ENCODE data around the gene CSH1. TPM values are rescaled to one million over a fixed set of nuclear protein-coding genes. Genes with fewer than 3 reads are reported as not detected.

CSH1 gene
- total and polyA plus RNA-seq, 2 experiments from 2014 or later: 0.68 TPM; not detected in 1

GRCh38 chr17:63934183-63935112, 38.1 kb upstream of the CSH1 start:
- Mint-ChIP-seq H3K4me3 (no peak overlapping the region), H3K9me3 (no peaks in the 10 kb centered on the region; the same call in 2 of the 3 replicates), H3K4me1 (peaks cover 17% of the 10 kb centered on the region), H3K27ac (no peak overlapping the region), H3K27me3 (ENCODE audit: insufficient read depth, low read depth, poor library complexity) (peaks cover 9% of the 10 kb centered on the region), H3K36me3 (ENCODE audit: low read depth) (0 out of 3 replicates have a peak, but pooled peaks cover 3% of the 10 kb centered on the region)
- Histone ChIP-seq H3K4me3 (no peak overlapping the region), H2AFZ (no peak overlapping the region), H3F3A (replicated peaks; ENCODE audit: low read depth) (no peaks in the 10 kb centered on the region), H3K79me2 (replicated peaks; ENCODE audit: insufficient read depth) (no peaks in the 10 kb centered on the region), H3K4me2 (no peak overlapping the region), H3K27me3 (ENCODE audit: insufficient read depth) (no peaks in the 10 kb centered on the region), H3K27ac (ENCODE audit: low read depth) (no peak overlapping the region), H4K20me1 (replicated peaks; ENCODE audit: insufficient read depth) (no peaks in the 10 kb centered on the region), H3K4me1 (ENCODE audit: insufficient read depth) (peaks cover 14% of the 10 kb centered on the region; the same call in 1 of the 2 replicates), H3K36me3 (ENCODE audit: insufficient read depth) (no peaks in the 10 kb centered on the region), H3K9me2 (ENCODE audit: insufficient read depth) (no peaks in the 10 kb centered on the region)
- ATAC-seq: no peak
- DNase-seq (ENCODE audit: low spot score): no peak
- TF ChIP-seq CREB1 (CRISPR knock-in tag; IDR thresholded peaks at IDR 0.05; ENCODE audit: low read depth) (no peak), POLR2AphosphoS5 (IDR thresholded peaks at IDR 0.05; ENCODE audit: low read depth) (no peak), EZH2phosphoT487 (IDR thresholded peaks at IDR 0.05; ENCODE audit: unreplicated experiment) (no peak), ZNF331 (CRISPR knock-in tag; IDR thresholded peaks at IDR 0.05; ENCODE audit: low read depth) (no peak), ZNF462 (CRISPR knock-in tag; IDR thresholded peaks at IDR 0.05) (no peak), NANOG (IDR thresholded peaks at IDR 0.05; ENCODE audit: borderline replicate concordance) (no peak), ZNF114 (CRISPR knock-in tag; IDR thresholded peaks at IDR 0.05) (no peak), STAT1 (IDR thresholded peaks at IDR 0.05; ENCODE audit: unreplicated experiment) (no peak), JUNB (IDR thresholded peaks at IDR 0.05; ENCODE audit: unreplicated experiment) (no peak), EZH2 (IDR thresholded peaks at IDR 0.05; ENCODE audit: low read depth, unreplicated experiment) (no peak), REST (IDR thresholded peaks at IDR 0.05; ENCODE audit: unreplicated experiment) (no peak), CTCF (conservative IDR thresholded peaks at IDR 0.05; ENCODE audit: low read depth in 2 of 2) (no peak)
- TF ChIP-seq, protein P1, sequence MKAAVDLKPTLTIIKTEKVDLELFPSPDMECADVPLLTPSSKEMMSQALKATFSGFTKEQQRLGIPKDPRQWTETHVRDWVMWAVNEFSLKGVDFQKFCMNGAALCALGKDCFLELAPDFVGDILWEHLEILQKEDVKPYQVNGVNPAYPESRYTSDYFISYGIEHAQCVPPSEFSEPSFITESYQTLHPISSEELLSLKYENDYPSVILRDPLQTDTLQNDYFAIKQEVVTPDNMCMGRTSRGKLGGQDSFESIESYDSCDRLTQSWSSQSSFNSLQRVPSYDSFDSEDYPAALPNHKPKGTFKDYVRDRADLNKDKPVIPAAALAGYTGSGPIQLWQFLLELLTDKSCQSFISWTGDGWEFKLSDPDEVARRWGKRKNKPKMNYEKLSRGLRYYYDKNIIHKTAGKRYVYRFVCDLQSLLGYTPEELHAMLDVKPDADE (IDR thresholded peaks at IDR 0.05): no peak

Measured in GM23338 (cell line).